Upper lobe of left lung (tissue), 4 donors: ENCODE data around the gene ARAP1.

Experiments
- CTCF ChIP-seq, 6 experiments: fragments of 450-650 bp in 4 of 6; fragments of 200-600 bp in 2 of 6; sonication (generic) in 2 of 6; IDR thresholded peaks; one replicate each; pipeline ENCODE4 v1.5.1; 2016 to 2019; ENCODE audit warnings: antibody characterized with exemption in 6 of 6
- POLR2A ChIP-seq, 4 donors: fragments of 450-650 bp; IDR thresholded peaks; one replicate each; pipeline ENCODE4 v1.5.1; 2016 to 2017; ENCODE audit warnings: antibody characterized with exemption in 4 of 4, mild to moderate bottlenecking in 2 of 4

GRCh38 chr11:72709478-72710238 is 42.5 kb downstream of the ARAP1 start:
- no peak for TF ChIP-seq CTCF (IDR thresholded peaks at IDR 0.05)
- TF ChIP-seq POLR2A (IDR thresholded peaks at IDR 0.05): no peak
